Natural killer cell (primary cell): ENCODE data around the gene CUEDC1. TPM values are rescaled to one million over a fixed set of nuclear protein-coding genes. Genes with fewer than 3 reads are reported as not detected.
A peak's percentile ranks its signal among the peaks of the same experiment; 100 is the strongest.

ENCODE experiments used
- ATAC-seq, 3 donors: fragments of 150-1000 bp in 2 of 3; fragments of 200-7000 bp in 1 of 3; cut with Tn5 transposase; 1 replicate in 1 of 3; 2 replicates in 2 of 3; pipeline ENCODE4 v1.10.0; 2021; ENCODE audit warnings: mild to moderate bottlenecking in 2 of 3, moderate library complexity in 2 of 3
- DNase-seq, 2 donors: peaks; one replicate each; pipeline versions ENCODE4 v3.0.0 to v3.0.0-alpha.2; 2013 to 2021; ENCODE audit warnings: mixed read lengths in 1 of 2
- H3K27ac ChIP-seq: one replicate; pipeline ENCODE4 v1.5.1; 2013; ENCODE audit warnings: mild to moderate bottlenecking, low read length
- H3K27me3 ChIP-seq: one replicate; pipeline ENCODE4 v1.6.1; 2013; ENCODE audit warnings: low read length; ENCODE audit not compliant: control insufficient read depth, insufficient read depth
- H3K36me3 ChIP-seq: one replicate; pipeline ENCODE4 v1.6.1; 2013; ENCODE audit warnings: low read length; ENCODE audit not compliant: control insufficient read depth, insufficient read depth
- H3K4me1 ChIP-seq: one replicate; pipeline ENCODE4 v1.6.1; 2013; ENCODE audit warnings: low read length; ENCODE audit not compliant: control insufficient read depth, insufficient read depth
- H3K4me3 ChIP-seq: one replicate; pipeline ENCODE4 v1.5.1; 2013; ENCODE audit warnings: low read length
- H3K9me3 ChIP-seq: one replicate; pipeline ENCODE4 v1.6.1; 2013; ENCODE audit warnings: low read length; ENCODE audit not compliant: control insufficient read depth, insufficient read depth
- H3K27ac Mint-ChIP-seq, 2 donors: one replicate each; pipeline ENCODE4 v1.8.0; 2022; ENCODE audit warnings: mild to moderate bottlenecking in 2 of 2, mixed read lengths in 2 of 2, moderate library complexity in 1 of 2
- H3K27me3 Mint-ChIP-seq, 2 donors: one replicate each; pipeline ENCODE4 v1.8.0; 2022; ENCODE audit warnings: low read depth in 2 of 2, mixed read lengths in 2 of 2
- H3K36me3 Mint-ChIP-seq: one replicate; pipeline ENCODE4 v1.8.0; 2022; ENCODE audit warnings: mixed read lengths
- H3K4me1 Mint-ChIP-seq, 2 donors: one replicate each; pipeline ENCODE4 v1.8.0; 2022; ENCODE audit warnings: mixed read lengths in 2 of 2
- H3K4me3 Mint-ChIP-seq: one replicate; pipeline ENCODE4 v1.8.0; 2022; ENCODE audit warnings: mild to moderate bottlenecking, moderate library complexity, mixed read lengths
- H3K9me3 Mint-ChIP-seq, 2 donors: one replicate each; pipeline ENCODE4 v1.8.0; 2022; ENCODE audit warnings: mixed read lengths in 2 of 2
- CTCF ChIP-seq: fragments of 200-600 bp; IDR thresholded peaks from one replicate; pipeline ENCODE4 v1.8.0; 2022; ENCODE audit warnings: antibody characterized with exemption
- WGBS: methylation state at CpG from one replicate; pipeline ENCODE4 v1.1.7; 2013; ENCODE audit warnings: missing lambda C conversion rate; ENCODE audit not compliant: insufficient coverage; 5-methylcytosine and 5-hydroxymethylcytosine counted together
- intact Hi-C: fragments of 100-400 bp; cut with micrococcal nuclease; formaldehyde crosslinking; loops from one replicate; pipeline ENCODE4 v1.14.2; 2022
- total RNA-seq, 4 donors: library from RNA; stranded (reverse); fragments of 120-200 nt in 1 of 4; gene quantifications; one replicate each; pipeline versions ENCODE4 v1.2.3 to v1.2.4, GENCODE V29; 2013 to 2022

The CUEDC1 gene
- total RNA-seq, 3 donors from 2014 or later (not counting 1 experiment from before 2014, with no cell fraction given): 1.5 to 3.7 (median 2.6) TPM

- H3K4me3 Mint-ChIP-seq: peak overlapping the region; percentile 61
- DNase-seq (peak; percentile 21 to 26), ATAC-seq (peak; percentile 56 to 70 (median 62))
These were observed 6.4 kb downstream of the CUEDC1 start for GRCh38 chr17:57948555-57949420.

GRCh38 chr17:57948169-57948554 is 7.0 kb downstream of the CUEDC1 start:
- H3K27ac ChIP-seq: no peak overlapping the region
- peak overlapping the region; percentile 61 for H3K4me3 Mint-ChIP-seq
- H3K9me3 Mint-ChIP-seq: no peaks in the 10 kb centered on the region
- H3K27me3 Mint-ChIP-seq: peaks cover 17 to 21% of the 10 kb centered on the region in 2 donors
- peak overlapping the region in 1 of 2 donors; percentile 75 for H3K27ac Mint-ChIP-seq
- no peaks in the 10 kb centered on the region for H3K9me3 ChIP-seq
- intact Hi-C loops: loop anchor here (5.0 kb wide), 2 partner anchors 41 to 49 kb away; no protein-coding TSS in a partner anchor
- WGBS: 92% methylated on average over 5 of the region's 5 CpGs
- no peaks in the 10 kb centered on the region for H3K36me3 Mint-ChIP-seq
- no peaks in the 10 kb centered on the region for H3K36me3 ChIP-seq
- no peak for TF ChIP-seq CTCF
- no peak overlapping the region for H3K4me3 ChIP-seq
- peaks cover 33 to 49% of the 10 kb centered on the region in 2 donors for H3K4me1 Mint-ChIP-seq
- no peak for ATAC-seq
- no peaks in the 10 kb centered on the region for H3K27me3 ChIP-seq
- no peak for DNase-seq
- peaks cover 50% of the 10 kb centered on the region for H3K4me1 ChIP-seq

More at GRCh38 chr17:57948555-57949420, 6.4 kb downstream of the CUEDC1 start:
- H3K36me3 Mint-ChIP-seq: no peaks in the 10 kb centered on the region
- H3K27me3 Mint-ChIP-seq: peaks cover 15 to 20% of the 10 kb centered on the region in 2 donors
- peaks cover 3% of the 10 kb centered on the region for H3K27me3 ChIP-seq
- H3K36me3 ChIP-seq: no peaks in the 10 kb centered on the region
- no peaks in the 10 kb centered on the region for H3K9me3 ChIP-seq
- H3K27ac Mint-ChIP-seq: peak overlapping the region in 1 of 2 donors; percentile 75
- 49% methylated on average over 5 of the region's 5 CpGs for WGBS
- peaks cover 33 to 50% of the 10 kb centered on the region in 2 donors for H3K4me1 Mint-ChIP-seq
- H3K4me1 ChIP-seq: peaks cover 50% of the 10 kb centered on the region
- H3K4me3 ChIP-seq: no peak overlapping the region
- no peak for TF ChIP-seq CTCF
- no peaks in the 10 kb centered on the region for H3K9me3 Mint-ChIP-seq
- intact Hi-C loops: loop anchor here (5.0 kb wide), 2 partner anchors 41 to 49 kb away; no protein-coding TSS in a partner anchor
- H3K27ac ChIP-seq: peak overlapping the region; percentile 4

- WGBS: 84% methylated on average over 9 of the region's 9 CpGs
- Histone ChIP-seq H3K4me1 (peaks cover 49% of the 10 kb centered on the region), H3K4me3 (no peak overlapping the region), H3K27me3 (no peaks in the 10 kb centered on the region), H3K9me3 (no peaks in the 10 kb centered on the region), H3K27ac (no peak overlapping the region), H3K36me3 (no peaks in the 10 kb centered on the region)
- no peaks in the 10 kb centered on the region for H3K9me3 Mint-ChIP-seq
- H3K36me3 Mint-ChIP-seq: no peaks in the 10 kb centered on the region
- DNase-seq (no peak), ATAC-seq (no peak)
- peak overlapping the region in 1 of 2 donors; percentile 74 for H3K27ac Mint-ChIP-seq
- intact Hi-C loops: loop anchor here (5.0 kb wide), 2 partner anchors 40 to 50 kb away; no protein-coding TSS in a partner anchor
- peak overlapping the region; percentile 90 for H3K4me3 Mint-ChIP-seq
- no peak for TF ChIP-seq CTCF
- peaks cover 33 to 41% of the 10 kb centered on the region in 2 donors for H3K4me1 Mint-ChIP-seq
- peaks cover 17 to 24% of the 10 kb centered on the region in 2 donors for H3K27me3 Mint-ChIP-seq
These were observed 7.8 kb downstream of the CUEDC1 start for GRCh38 chr17:57947369-57947768.
